ENCODE data around the gene MC1R. TPM values are rescaled to one million over a fixed set of nuclear protein-coding genes. Genes with fewer than 3 reads are reported as not detected.

Gene MC1R
- polyA plus RNA-seq, 3 donors, result 0.21 to 3.9 TPM; not detected in 1

DNA sequence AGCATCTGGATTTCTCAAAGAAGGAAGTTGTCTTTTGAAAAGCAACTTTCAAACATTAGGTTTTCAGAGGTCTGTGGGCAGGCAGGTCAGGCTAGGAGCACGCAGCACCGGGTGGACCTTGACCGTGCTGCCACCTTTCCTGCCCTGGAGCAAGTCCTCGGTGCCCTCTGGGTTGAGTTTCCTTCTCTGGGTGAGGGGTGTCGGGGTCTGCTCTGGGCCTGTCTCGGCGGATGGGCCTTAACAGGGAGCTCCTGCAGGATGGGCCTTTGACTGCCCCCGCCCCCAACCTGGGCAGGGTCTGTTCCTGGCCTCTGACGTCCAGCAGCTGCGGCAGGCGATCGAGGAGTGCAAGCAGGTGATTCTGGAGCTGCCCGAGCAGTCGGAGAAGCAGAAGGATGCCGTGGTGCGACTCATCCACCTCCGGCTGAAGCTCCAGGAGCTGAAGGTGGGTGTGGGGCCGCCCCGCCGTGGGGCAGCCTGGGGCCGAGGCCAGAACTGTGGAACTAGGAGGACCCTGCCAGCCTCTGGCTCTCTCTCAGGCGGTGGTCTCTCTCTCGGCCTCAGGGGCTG is 38.6 kb downstream of the MC1R start:
- Histone ChIP-seq H3K4me3 (replicated peaks in 1 of 3; ENCODE audit: low read depth in 2 of 3, low read length in 3 of 3) (peak overlapping the region; percentile 48 to 83 (median 56)), H3K79me2 (ENCODE audit: insufficient read depth, low read length) (peaks cover 60% of the 10 kb centered on the region), H3K36me3 (replicated peaks in 1 of 2; ENCODE audit: control insufficient read depth in 1 of 2, insufficient read depth in 2 of 2, low read length in 2 of 2) (peaks cover 30 to 48% of the 10 kb centered on the region in 2 donors), H2AFZ (ENCODE audit: insufficient read depth, low read depth, low read length, poor library complexity, severe bottlenecking) (peak overlapping the region; percentile 58), H4K20me1 (ENCODE audit: insufficient read depth, low read length) (peaks cover 58% of the 10 kb centered on the region), H3K9ac (ENCODE audit: insufficient read depth, low read length, poor library complexity, severe bottlenecking) (peak overlapping the region; percentile 71), H3K27ac (ENCODE audit: low read depth in 1 of 2, low read length in 2 of 2) (peak overlapping the region; percentile 66 to 81), H3K9me3 (replicated peaks in 1 of 2; ENCODE audit: control insufficient read depth in 1 of 2, insufficient read depth in 1 of 2, low read length in 2 of 2) (no peaks in the 10 kb centered on the region), H3K4me1 (ENCODE audit: control insufficient read depth in 1 of 2, insufficient read depth in 2 of 2, low read length in 2 of 2) (peaks cover 62 to 71% of the 10 kb centered on the region in 2 donors), H3K4me2 (replicated peaks; ENCODE audit: extremely low read depth, low read length, poor library complexity, severe bottlenecking) (peak overlapping the region; percentile 80), H3K27me3 (ENCODE audit: control insufficient read depth in 2 of 2, insufficient read depth in 2 of 2, low read length in 2 of 2) (no peaks in the 10 kb centered on the region)
- H3K9me3 Mint-ChIP-seq, result peaks cover 0 to 3% (median 0%) of the 10 kb centered on the region in 7 donors
- H3K27ac Mint-ChIP-seq, result peak overlapping the region; percentile 83 to 93 (median 91)
- TF ChIP-seq, protein P1, sequence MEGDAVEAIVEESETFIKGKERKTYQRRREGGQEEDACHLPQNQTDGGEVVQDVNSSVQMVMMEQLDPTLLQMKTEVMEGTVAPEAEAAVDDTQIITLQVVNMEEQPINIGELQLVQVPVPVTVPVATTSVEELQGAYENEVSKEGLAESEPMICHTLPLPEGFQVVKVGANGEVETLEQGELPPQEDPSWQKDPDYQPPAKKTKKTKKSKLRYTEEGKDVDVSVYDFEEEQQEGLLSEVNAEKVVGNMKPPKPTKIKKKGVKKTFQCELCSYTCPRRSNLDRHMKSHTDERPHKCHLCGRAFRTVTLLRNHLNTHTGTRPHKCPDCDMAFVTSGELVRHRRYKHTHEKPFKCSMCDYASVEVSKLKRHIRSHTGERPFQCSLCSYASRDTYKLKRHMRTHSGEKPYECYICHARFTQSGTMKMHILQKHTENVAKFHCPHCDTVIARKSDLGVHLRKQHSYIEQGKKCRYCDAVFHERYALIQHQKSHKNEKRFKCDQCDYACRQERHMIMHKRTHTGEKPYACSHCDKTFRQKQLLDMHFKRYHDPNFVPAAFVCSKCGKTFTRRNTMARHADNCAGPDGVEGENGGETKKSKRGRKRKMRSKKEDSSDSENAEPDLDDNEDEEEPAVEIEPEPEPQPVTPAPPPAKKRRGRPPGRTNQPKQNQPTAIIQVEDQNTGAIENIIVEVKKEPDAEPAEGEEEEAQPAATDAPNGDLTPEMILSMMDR (IDR thresholded peaks at IDR 0.05), result no peak
- 30% methylated on average over 17 of the region's 23 CpGs for WGBS (ENCODE audit: insufficient coverage)
- peaks cover 51 to 74% of the 10 kb centered on the region in 2 donors for H3K36me3 Mint-ChIP-seq
- intact Hi-C loops (cut with micrococcal nuclease), result no loop called here
- peaks cover 71% of the 10 kb centered on the region for H3K4me1 Mint-ChIP-seq
- DNase-seq, result no peak
- H3K27me3 Mint-ChIP-seq (ENCODE audit: low read depth in 3 of 3), result peaks cover 0 to 7% (median 0%) of the 10 kb centered on the region in 3 donors
- H3K4me3 Mint-ChIP-seq, result peak overlapping the region; percentile 90 to 93

DNA sequence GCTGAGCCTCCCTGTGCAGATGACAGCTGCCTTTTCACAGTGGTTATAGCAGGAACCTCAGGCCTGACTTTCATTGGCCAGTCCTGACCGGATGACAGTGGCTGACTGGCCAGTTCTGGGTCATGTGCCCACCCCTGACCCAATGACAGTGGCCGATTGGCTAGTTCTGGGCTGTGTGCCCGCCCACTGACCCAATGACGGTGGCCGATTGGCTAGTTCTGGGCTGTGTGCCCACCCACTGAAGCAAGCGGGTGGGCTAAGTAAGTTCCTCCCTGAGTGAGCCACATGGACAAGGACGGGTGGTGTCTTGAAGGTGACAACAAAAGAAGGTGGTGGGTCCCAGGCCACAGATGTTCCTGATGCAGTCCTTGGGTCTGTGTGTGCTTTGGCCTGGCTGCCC is 39.4 kb downstream of the MC1R start:
- Histone ChIP-seq H3K4me1 (ENCODE audit: control insufficient read depth in 1 of 2, insufficient read depth in 2 of 2, low read length in 2 of 2) (peaks cover 62 to 70% of the 10 kb centered on the region in 2 donors), H3K4me2 (replicated peaks; ENCODE audit: extremely low read depth, low read length, poor library complexity, severe bottlenecking) (peak overlapping the region; percentile 80), H3K36me3 (replicated peaks in 1 of 2; ENCODE audit: control insufficient read depth in 1 of 2, insufficient read depth in 2 of 2, low read length in 2 of 2) (peaks cover 36 to 55% of the 10 kb centered on the region in 2 donors), H3K27ac (ENCODE audit: low read depth in 1 of 2, low read length in 2 of 2) (peak overlapping the region; percentile 66 to 81), H3K27me3 (ENCODE audit: control insufficient read depth in 2 of 2, insufficient read depth in 2 of 2, low read length in 2 of 2) (no peaks in the 10 kb centered on the region), H3K9ac (ENCODE audit: insufficient read depth, low read length, poor library complexity, severe bottlenecking) (peak overlapping the region; percentile 71), H2AFZ (ENCODE audit: insufficient read depth, low read depth, low read length, poor library complexity, severe bottlenecking) (peak overlapping the region; percentile 58), H3K4me3 (replicated peaks in 1 of 3; ENCODE audit: low read depth in 2 of 3, low read length in 3 of 3) (peak overlapping the region; percentile 48 to 83 (median 56)), H4K20me1 (ENCODE audit: insufficient read depth, low read length) (peaks cover 61% of the 10 kb centered on the region), H3K79me2 (ENCODE audit: insufficient read depth, low read length) (peaks cover 67% of the 10 kb centered on the region), H3K9me3 (replicated peaks in 1 of 2; ENCODE audit: control insufficient read depth in 1 of 2, insufficient read depth in 1 of 2, low read length in 2 of 2) (no peaks in the 10 kb centered on the region)
- intact Hi-C loops (cut with micrococcal nuclease), result no loop called here
- WGBS (ENCODE audit: insufficient coverage), result 94% methylated on average over 5 of the region's 7 CpGs
- peak overlapping the region; percentile 90 to 93 for H3K4me3 Mint-ChIP-seq
- peak overlapping the region; percentile 83 to 93 (median 91) for H3K27ac Mint-ChIP-seq
- H3K27me3 Mint-ChIP-seq (ENCODE audit: low read depth in 3 of 3), result peaks cover 0 to 7% (median 0%) of the 10 kb centered on the region in 3 donors
- peaks cover 0 to 3% (median 0%) of the 10 kb centered on the region in 7 donors for H3K9me3 Mint-ChIP-seq
- TF ChIP-seq, protein P1 (IDR thresholded peaks at IDR 0.05), result no peak
- H3K4me1 Mint-ChIP-seq, result peaks cover 70% of the 10 kb centered on the region
- peak; percentile 66 to 78 (median 71) for DNase-seq
- peaks cover 54 to 75% of the 10 kb centered on the region in 2 donors for H3K36me3 Mint-ChIP-seq

Data from CD14-positive monocyte (primary cell).